ENCODE data around the gene ABCA2. TPM values are rescaled to one million over a fixed set of nuclear protein-coding genes. Genes with fewer than 3 reads are reported as not detected.
A peak's percentile ranks its signal among the peaks of the same experiment; 100 is the strongest.

Gene ABCA2
- total RNA-seq, 1 experiment from 2014 or later = 114 TPM

DNA sequence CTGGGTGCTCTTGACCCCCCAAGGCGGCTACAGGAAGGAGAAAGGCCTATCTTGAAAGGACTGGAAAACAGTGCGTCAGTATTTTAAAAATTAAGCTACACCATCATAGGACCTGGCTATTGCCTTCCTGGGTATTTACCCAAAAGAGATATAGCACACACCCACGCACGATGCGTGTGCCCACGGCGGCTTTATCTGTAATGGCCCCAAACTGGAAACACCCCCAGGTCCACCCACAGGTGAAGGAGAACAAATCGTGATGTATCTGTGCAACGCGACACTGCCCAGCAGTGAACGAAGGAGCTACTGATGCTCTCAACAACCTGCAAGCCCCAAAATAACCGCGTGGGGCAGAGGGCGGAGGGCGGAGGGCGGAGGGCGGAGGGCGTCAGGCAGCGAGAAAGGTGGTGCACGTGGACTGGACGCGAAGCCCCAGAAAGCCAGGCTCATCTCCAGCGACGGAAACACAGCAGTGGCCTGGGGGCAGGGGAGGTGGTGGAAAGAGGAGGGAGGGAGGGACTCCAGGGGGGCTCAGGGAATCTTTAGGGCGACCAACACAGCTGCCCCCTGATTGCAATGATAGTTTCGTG, 63.1 kb downstream of the ABCA2 start:
- H3K9ac ChIP-seq (ENCODE audit: low read length) = peak overlapping the region; percentile 49
- DNase-seq (ENCODE audit: low read depth, low spot score) (no peak), ATAC-seq (0 out of 2 replicates have a peak, but pooled peaks have one; percentile 5)
- RAD21 ChIA-PET (ENCODE audit: low non-redundant PET in 1 of 2, low total read pairs in 2 of 2, uncharacterized antibody in 2 of 2, unreplicated experiment in 2 of 2) = no interaction called here
- no peak overlapping the region for H2AFZ ChIP-seq (ENCODE audit: low read depth, low read length, poor library complexity, severe bottlenecking)
- peak overlapping the region; percentile 22 to 45 for H3K4me3 ChIP-seq (replicated peaks in 1 of 2; ENCODE audit: low read depth in 1 of 2, low read length in 2 of 2)
- peaks cover 11 to 28% of the 10 kb centered on the region in 2 experiments for H3K4me1 ChIP-seq (ENCODE audit: control insufficient read depth in 1 of 2, insufficient read depth in 2 of 2, low read length in 2 of 2)
- intact Hi-C loops (cut with micrococcal nuclease) = no loop called here
- H3K79me2 ChIP-seq (ENCODE audit: insufficient read depth, low read length) = no peaks in the 10 kb centered on the region
- H3K4me2 ChIP-seq (ENCODE audit: low read length) = peak overlapping the region; percentile 88
- H3K27me3 ChIP-seq (ENCODE audit: insufficient read depth, low read length) = no peaks in the 10 kb centered on the region
- no peaks in the 10 kb centered on the region for H3K9me3 ChIP-seq (ENCODE audit: control insufficient read depth in 1 of 2, insufficient read depth in 1 of 2, low read depth in 1 of 2, low read length in 2 of 2)
- H3K9me2 ChIP-seq (ENCODE audit: insufficient read depth) = no peaks in the 10 kb centered on the region
- CTCF ChIA-PET = interaction anchor here (1.0 to 2.0 kb wide), 4 partner anchors 11 to 64 kb away, joined by 3 to 5 read pairs (median 4); no protein-coding TSS in a partner anchor
- H3K36me3 ChIP-seq (ENCODE audit: control insufficient read depth in 1 of 2, insufficient read depth in 2 of 2, low read length in 2 of 2) = no peaks in the 10 kb centered on the region
- H3K27ac ChIP-seq (ENCODE audit: low read depth, low read length) = peak overlapping the region; percentile 63; the same call in 1 of the 2 replicates
- no TSS peak for BruUV-seq (replicated peaks)
- TF ChIP-seq EGR1 (IDR thresholded peaks at IDR 0.05; ENCODE audit: low read depth) = no peak
- no peak for TF ChIP-seq YY1 (IDR thresholded peaks at IDR 0.05; ENCODE audit: extremely low read depth, insufficient replicate concordance, low read depth, low read length)
- TF ChIP-seq SRF (IDR thresholded peaks at IDR 0.05; ENCODE audit: low read depth) = no peak
- TF ChIP-seq CEBPB (IDR thresholded peaks at IDR 0.05; ENCODE audit: low read depth) = no peak
- TF ChIP-seq POLR2A (IDR thresholded peaks at IDR 0.05; ENCODE audit: borderline replicate concordance, extremely low read depth, insufficient read depth, insufficient read length) = no peak
- TF ChIP-seq POLR2AphosphoS5 (IDR thresholded peaks at IDR 0.05; ENCODE audit: low read depth, low read length) = no peak
- TF ChIP-seq CBX3 (IDR thresholded peaks at IDR 0.05; ENCODE audit: low read depth) = no peak
- no peak for TF ChIP-seq SP1 (IDR thresholded peaks at IDR 0.05; ENCODE audit: low read depth)
- TF ChIP-seq ZNF274 (IDR thresholded peaks at IDR 0.05; ENCODE audit: low read depth, low read length) = no peak
- TF ChIP-seq, protein P1, sequence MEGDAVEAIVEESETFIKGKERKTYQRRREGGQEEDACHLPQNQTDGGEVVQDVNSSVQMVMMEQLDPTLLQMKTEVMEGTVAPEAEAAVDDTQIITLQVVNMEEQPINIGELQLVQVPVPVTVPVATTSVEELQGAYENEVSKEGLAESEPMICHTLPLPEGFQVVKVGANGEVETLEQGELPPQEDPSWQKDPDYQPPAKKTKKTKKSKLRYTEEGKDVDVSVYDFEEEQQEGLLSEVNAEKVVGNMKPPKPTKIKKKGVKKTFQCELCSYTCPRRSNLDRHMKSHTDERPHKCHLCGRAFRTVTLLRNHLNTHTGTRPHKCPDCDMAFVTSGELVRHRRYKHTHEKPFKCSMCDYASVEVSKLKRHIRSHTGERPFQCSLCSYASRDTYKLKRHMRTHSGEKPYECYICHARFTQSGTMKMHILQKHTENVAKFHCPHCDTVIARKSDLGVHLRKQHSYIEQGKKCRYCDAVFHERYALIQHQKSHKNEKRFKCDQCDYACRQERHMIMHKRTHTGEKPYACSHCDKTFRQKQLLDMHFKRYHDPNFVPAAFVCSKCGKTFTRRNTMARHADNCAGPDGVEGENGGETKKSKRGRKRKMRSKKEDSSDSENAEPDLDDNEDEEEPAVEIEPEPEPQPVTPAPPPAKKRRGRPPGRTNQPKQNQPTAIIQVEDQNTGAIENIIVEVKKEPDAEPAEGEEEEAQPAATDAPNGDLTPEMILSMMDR (IDR thresholded peaks at IDR 0.05 in 2 of 3, conservative IDR thresholded peaks at IDR 0.05 in 1 of 3; ENCODE audit: borderline replicate concordance in 1 of 3, insufficient read depth in 1 of 3, low read depth in 2 of 3, low read length in 2 of 3) = no peak
- TF ChIP-seq RAD21 (IDR thresholded peaks at IDR 0.05; ENCODE audit: low read depth) = no peak
- no peak for TF ChIP-seq EZH2 (IDR thresholded peaks at IDR 0.05)
- no peak for TF ChIP-seq ELF1 (IDR thresholded peaks at IDR 0.05; ENCODE audit: borderline replicate concordance, low read depth)
- TF ChIP-seq, protein P2, sequence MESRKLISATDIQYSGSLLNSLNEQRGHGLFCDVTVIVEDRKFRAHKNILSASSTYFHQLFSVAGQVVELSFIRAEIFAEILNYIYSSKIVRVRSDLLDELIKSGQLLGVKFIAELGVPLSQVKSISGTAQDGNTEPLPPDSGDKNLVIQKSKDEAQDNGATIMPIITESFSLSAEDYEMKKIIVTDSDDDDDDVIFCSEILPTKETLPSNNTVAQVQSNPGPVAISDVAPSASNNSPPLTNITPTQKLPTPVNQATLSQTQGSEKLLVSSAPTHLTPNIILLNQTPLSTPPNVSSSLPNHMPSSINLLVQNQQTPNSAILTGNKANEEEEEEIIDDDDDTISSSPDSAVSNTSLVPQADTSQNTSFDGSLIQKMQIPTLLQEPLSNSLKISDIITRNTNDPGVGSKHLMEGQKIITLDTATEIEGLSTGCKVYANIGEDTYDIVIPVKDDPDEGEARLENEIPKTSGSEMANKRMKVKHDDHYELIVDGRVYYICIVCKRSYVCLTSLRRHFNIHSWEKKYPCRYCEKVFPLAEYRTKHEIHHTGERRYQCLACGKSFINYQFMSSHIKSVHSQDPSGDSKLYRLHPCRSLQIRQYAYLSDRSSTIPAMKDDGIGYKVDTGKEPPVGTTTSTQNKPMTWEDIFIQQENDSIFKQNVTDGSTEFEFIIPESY (IDR thresholded peaks at IDR 0.05; ENCODE audit: extremely low read depth, insufficient replicate concordance, low read length) = no peak
- TF ChIP-seq FOSL1 (IDR thresholded peaks at IDR 0.05; ENCODE audit: low read depth) = no peak
- no peak for TF ChIP-seq ZFX (IDR thresholded peaks at IDR 0.05)
- H4K20me1 ChIP-seq (ENCODE audit: insufficient read depth) = no peaks in the 10 kb centered on the region
- POLR2A ChIA-PET = interaction anchor here (0.6 to 1.4 kb wide), 2 partner anchors 9 to 17 kb away, joined by 3 read pairs; no protein-coding TSS in a partner anchor

All from HCT116 (cell line).